Measurements from ENCODE around the gene NLRP6.

DNA sequence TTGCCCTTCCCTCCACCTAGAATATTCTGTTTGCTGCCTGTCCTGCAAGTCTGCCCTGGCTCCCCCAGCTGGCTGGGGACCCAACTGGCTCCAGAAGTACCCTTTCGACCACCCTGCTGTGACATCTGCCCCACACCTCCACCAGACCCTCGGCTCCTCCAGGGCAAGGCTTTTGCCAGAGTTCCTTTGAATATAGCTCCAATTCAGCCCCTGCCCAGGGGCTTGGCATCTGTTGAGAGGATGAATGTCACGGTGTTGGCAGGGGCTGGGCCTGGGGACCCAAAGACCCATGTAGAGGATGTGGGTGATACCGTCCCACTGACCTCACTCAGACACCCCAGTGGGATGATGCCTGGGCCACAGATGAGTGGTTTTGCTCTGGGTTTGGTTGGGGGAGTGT, 4.0 kb downstream of the NLRP6 start:
- TF ChIP-seq, protein P1, sequence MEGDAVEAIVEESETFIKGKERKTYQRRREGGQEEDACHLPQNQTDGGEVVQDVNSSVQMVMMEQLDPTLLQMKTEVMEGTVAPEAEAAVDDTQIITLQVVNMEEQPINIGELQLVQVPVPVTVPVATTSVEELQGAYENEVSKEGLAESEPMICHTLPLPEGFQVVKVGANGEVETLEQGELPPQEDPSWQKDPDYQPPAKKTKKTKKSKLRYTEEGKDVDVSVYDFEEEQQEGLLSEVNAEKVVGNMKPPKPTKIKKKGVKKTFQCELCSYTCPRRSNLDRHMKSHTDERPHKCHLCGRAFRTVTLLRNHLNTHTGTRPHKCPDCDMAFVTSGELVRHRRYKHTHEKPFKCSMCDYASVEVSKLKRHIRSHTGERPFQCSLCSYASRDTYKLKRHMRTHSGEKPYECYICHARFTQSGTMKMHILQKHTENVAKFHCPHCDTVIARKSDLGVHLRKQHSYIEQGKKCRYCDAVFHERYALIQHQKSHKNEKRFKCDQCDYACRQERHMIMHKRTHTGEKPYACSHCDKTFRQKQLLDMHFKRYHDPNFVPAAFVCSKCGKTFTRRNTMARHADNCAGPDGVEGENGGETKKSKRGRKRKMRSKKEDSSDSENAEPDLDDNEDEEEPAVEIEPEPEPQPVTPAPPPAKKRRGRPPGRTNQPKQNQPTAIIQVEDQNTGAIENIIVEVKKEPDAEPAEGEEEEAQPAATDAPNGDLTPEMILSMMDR (conservative IDR thresholded peaks at IDR 0.05), result no peak
- TF ChIP-seq EZH2 (IDR thresholded peaks at IDR 0.05; ENCODE audit: low read depth), result no peak

Measured in PC-9 (cell line).